Endothelial cell of umbilical vein (primary cell): ENCODE results near the gene IQCC. TPM values are rescaled to one million over a fixed set of nuclear protein-coding genes. Genes with fewer than 3 reads are reported as not detected.

Experiments used
- BruUV-seq: library from RNA; stranded (reverse); fragments of 400-500 nt; replicated peaks from 2 replicates; lab custom pipeline; 2021; lab: Mats Ljungman, UMichigan
- CTCF ChIA-PET: fragments of 300-600, 350-600 bp; sonication (Branson Sonifier 250); formaldehyde crosslinking; loops from one replicate; lab custom pipeline; 2021; ENCODE audit warnings: antibody characterized with exemption, inconsistent platforms; lab: Charles Lee
- POLR2A ChIA-PET: fragments of 300-600, 350-600 bp; sonication (Branson Sonifier 250); formaldehyde crosslinking; loops from one replicate; lab custom pipeline; 2021; ENCODE audit warnings: antibody characterized with exemption, inconsistent platforms; lab: Charles Lee
- DNase-seq: peaks from one replicate; pipeline ENCODE4 v3.0.0-alpha.2; 2011; ENCODE audit warnings: low read depth, low spot score
- FAIRE-seq: peaks from 2 replicates; lab custom pipeline; 2011; peaks lifted over from hg19 to GRCh38; lab: Jason Lieb, UNC
- H2AFZ ChIP-seq: 2 replicates; pipeline ENCODE4 v1.6.0; 2012; ENCODE audit warnings: low read depth, low read length, control low read depth, inconsistent platforms
- H3K27ac ChIP-seq: 2 replicates; pipeline ENCODE4 v1.5.1; 2011; ENCODE audit warnings: low read depth, mild to moderate bottlenecking, control low read depth, low read length, moderate library complexity; ENCODE audit not compliant: insufficient read depth
- H3K27me3 ChIP-seq, 2 experiments: 2 replicates each; pipeline versions ENCODE4 v1.6.0 to v1.6.1; 2011; ENCODE audit warnings: low read length in 2 of 2, mixed read lengths in 1 of 2; ENCODE audit not compliant: control insufficient read depth in 2 of 2, insufficient read depth in 2 of 2
- H3K36me3 ChIP-seq, 2 experiments: 2 replicates in 1 of 2; 3 replicates in 1 of 2; pipeline ENCODE4 v1.5.1; 2011; ENCODE audit warnings: low read length in 2 of 2, mild to moderate bottlenecking in 1 of 2, moderate library complexity in 1 of 2; ENCODE audit not compliant: control insufficient read depth in 2 of 2, insufficient read depth in 2 of 2; ENCODE audit errors: extremely low read depth in 1 of 2
- H3K4me1 ChIP-seq: 3 replicates; pipeline ENCODE4 v1.5.1; 2011; ENCODE audit warnings: mild to moderate bottlenecking, low read length; ENCODE audit not compliant: control insufficient read depth, insufficient read depth; ENCODE audit errors: extremely low read depth
- H3K4me2 ChIP-seq: 2 replicates; pipeline ENCODE4 v1.6.1; 2011; ENCODE audit warnings: low read length, control low read depth, mixed read lengths; ENCODE audit not compliant: insufficient read depth
- H3K4me3 ChIP-seq, 3 experiments: fragments of 200-600 bp in 1 of 3; sonication (generic), shearing (Covaris generic) in 1 of 3; replicated peaks in 1 of 3; 2 replicates each; pipeline ENCODE4 v1.5.1; 2011 to 2016; ENCODE audit warnings: control low read depth in 3 of 3, low read length in 3 of 3, mild to moderate bottlenecking in 2 of 3, inconsistent platforms in 1 of 3, low read depth in 1 of 3, moderate library complexity in 1 of 3; ENCODE audit not compliant: insufficient read depth in 1 of 3
- H3K79me2 ChIP-seq: 2 replicates; pipeline ENCODE4 v1.6.0; 2012; ENCODE audit warnings: low read length, inconsistent platforms; ENCODE audit not compliant: control insufficient read depth, insufficient read depth
- H3K9ac ChIP-seq: replicated peaks from 2 replicates; pipeline ENCODE3; 2011; ENCODE audit warnings: low read length, control low read depth; ENCODE audit not compliant: insufficient read depth; ENCODE audit errors: extremely low read depth
- H3K9me1 ChIP-seq: replicated peaks from 3 replicates; pipeline ENCODE4 v1.6.0; 2011; ENCODE audit warnings: mild to moderate bottlenecking, low read length; ENCODE audit not compliant: control insufficient read depth, insufficient read depth; ENCODE audit errors: extremely low read depth
- H3K9me3 ChIP-seq: replicated peaks from 2 replicates; pipeline ENCODE4 v1.5.1; 2012; ENCODE audit warnings: low read length, inconsistent platforms; ENCODE audit not compliant: control insufficient read depth, insufficient read depth
- H4K20me1 ChIP-seq: replicated peaks from 2 replicates; pipeline ENCODE3; 2011; ENCODE audit warnings: mild to moderate bottlenecking, low read length; ENCODE audit not compliant: control insufficient read depth, insufficient read depth; ENCODE audit errors: extremely low read depth
- CTCF ChIP-seq, 2 donors: IDR thresholded peaks; 1 replicate in 1 of 2; 2 replicates in 1 of 2; pipeline ENCODE4 v1.5.1; 2011; ENCODE audit warnings: low read length in 2 of 2, mild to moderate bottlenecking in 2 of 2, moderate library complexity in 2 of 2, control low read depth in 1 of 2, inconsistent platforms in 1 of 2, low read depth in 1 of 2; ENCODE audit not compliant: insufficient read depth in 1 of 2; ENCODE audit errors: extremely low read depth in 1 of 2
- EZH2 ChIP-seq: IDR thresholded peaks from 2 replicates; pipeline ENCODE4 v1.6.1; 2012; ENCODE audit warnings: borderline replicate concordance, low read depth, mild to moderate bottlenecking, moderate library complexity, low read length, inconsistent platforms; ENCODE audit not compliant: severe bottlenecking
- FOS ChIP-seq: IDR thresholded peaks from 2 replicates; pipeline ENCODE4 v1.6.1; 2011; ENCODE audit warnings: mild to moderate bottlenecking, low read length, moderate library complexity, borderline replicate concordance; ENCODE audit not compliant: insufficient read depth
- GATA2 ChIP-seq: IDR thresholded peaks from 2 replicates; pipeline ENCODE4 v1.7.0; 2011; ENCODE audit warnings: low read depth, mild to moderate bottlenecking, moderate library complexity, mixed read lengths, low read length; ENCODE audit not compliant: insufficient read length, insufficient read depth
- JUN ChIP-seq: IDR thresholded peaks from 2 replicates; pipeline ENCODE4 v1.6.1; 2011; ENCODE audit warnings: borderline replicate concordance, low read depth; ENCODE audit not compliant: insufficient read length, insufficient read depth
- MAX ChIP-seq: IDR thresholded peaks from 2 replicates; pipeline ENCODE4 v1.6.1; 2011; ENCODE audit not compliant: insufficient read depth, insufficient read length
- MYC ChIP-seq: IDR thresholded peaks from one replicate; pipeline ENCODE4 v1.6.1; 2011; ENCODE audit warnings: mild to moderate bottlenecking, low read depth, low read length
- POLR2A ChIP-seq: IDR thresholded peaks from 2 replicates; pipeline ENCODE4 v1.6.1; 2012; ENCODE audit warnings: low read depth, mild to moderate bottlenecking, control low read depth, low read length
- POLR2AphosphoS5 ChIP-seq: IDR thresholded peaks from 2 replicates; pipeline ENCODE4 v1.6.1; 2012; ENCODE audit warnings: low read depth, mild to moderate bottlenecking, control low read depth, low read length, moderate library complexity; ENCODE audit not compliant: insufficient read depth
- dilution Hi-C: fragments of 300-500 bp; cut with MboI; formaldehyde crosslinking; loops from one replicate; pipeline ENCODE4 v1.15.0; 2019; ENCODE audit warnings: low sequenced_read_pairs; ENCODE audit not compliant: extremely low pct_ligation_motif_present
- intact Hi-C: fragments of 100-400 bp; cut with micrococcal nuclease; formaldehyde crosslinking; loops from one replicate; pipeline ENCODE4 v1.10.0; 2022
- polyA plus RNA-seq, 4 experiments: library from polyadenylated mRNA; depleted of rRNA in 3 of 4; stranded (reverse) in 3 of 4; unstranded in 1 of 4; fragments of >200 nt; gene quantifications; 2 replicates each; pipeline versions ENCODE4 v1.2.1 to v1.2.3, GENCODE V29; 2011 to 2012; ENCODE audit warnings: missing spikeins in 1 of 4
- total RNA-seq: library from RNA; stranded (reverse); gene quantifications from 2 replicates; pipeline ENCODE4 v1.2.3, GENCODE V29; 2021

IQCC gene
- total and polyA plus RNA-seq, 2 donors (not counting 3 experiments of a cell fraction or from before 2014, with no cell fraction given) = 1.1 to 1.8 TPM

GRCh38 chr1:32208469-32208868, 3.0 kb downstream of the IQCC start:
- no TSS peak for BruUV-seq
- Histone ChIP-seq H3K4me1 (peaks cover 15% of the 10 kb centered on the region), H3K9ac (no peak overlapping the region), H3K79me2 (no peaks in the 10 kb centered on the region), H2AFZ (no peak overlapping the region), H3K9me1 (no peaks in the 10 kb centered on the region), H3K9me3 (no peaks in the 10 kb centered on the region), H3K4me2 (no peak overlapping the region), H4K20me1 (no peaks in the 10 kb centered on the region), H3K27me3 (no peaks in the 10 kb centered on the region), H3K36me3 (no peaks in the 10 kb centered on the region), H3K4me3 (no peak overlapping the region), H3K27ac (no peak overlapping the region)
- FAIRE-seq (no peak), DNase-seq (no peak)
- intact Hi-C loops = no loop called here
- ChIA-PET CTCF (interaction anchor here (0.6 kb wide), 1 partner anchor 8 kb away, joined by 3 read pairs; the partner anchor contains the start of gene CCDC28B), POLR2A (no interaction called here)
- dilution Hi-C loops = no loop called here
- TF ChIP-seq EZH2 (no peak), CTCF (IDR thresholded peaks at IDR 0.05; ENCODE audit: extremely low read depth in 1 of 2, insufficient read depth in 1 of 2, low read depth in 1 of 2, low read length in 2 of 2) (no peak), JUN (no peak), MAX (no peak), POLR2AphosphoS5 (no peak), FOS (no peak), POLR2A (no peak), GATA2 (no peak), MYC (no peak)
